B cell (primary cell): ENCODE measurements around the gene CACTIN. TPM values are rescaled to one million over a fixed set of nuclear protein-coding genes. Genes with fewer than 3 reads are reported as not detected.
A peak's percentile ranks its signal among the peaks of the same experiment; 100 is the strongest.
"Not testable (repeated sequence)": the region's sequence is repeated elsewhere in the genome, so short reads cannot be mapped to it uniquely, and the experiment has no call there.

Source experiments
- ATAC-seq: fragments of 200-7000 bp; cut with Tn5 transposase; one replicate; pipeline ENCODE4 v1.10.0; 2021; ENCODE audit warnings: low read depth, mild to moderate bottlenecking, moderate number of reproducible peaks, moderate library complexity
- CTCF ChIA-PET: fragments of 350-600 bp; sonication (Branson Sonifier 250); formaldehyde crosslinking; loops from one replicate; lab custom pipeline; 2021; ENCODE audit warnings: antibody characterized with exemption, inconsistent platforms; lab: Charles Lee
- POLR2A ChIA-PET: fragments of 350-600 bp; sonication (Branson Sonifier 250); formaldehyde crosslinking; loops from one replicate; lab custom pipeline; 2021; ENCODE audit warnings: antibody characterized with exemption; lab: Charles Lee
- DNase-seq: peaks from one replicate; pipeline ENCODE4 v3.0.0; 2013
- H2AFZ ChIP-seq: 2 replicates; pipeline ENCODE4 v1.6.1; 2012; ENCODE audit warnings: mild to moderate bottlenecking, low read depth, low read length; ENCODE audit not compliant: insufficient read depth, poor library complexity, severe bottlenecking
- H3K27ac ChIP-seq, 2 donors: 1 replicate in 1 of 2; 2 replicates in 1 of 2; pipeline ENCODE4 v1.5.1; 2012 to 2013; ENCODE audit warnings: low read length in 2 of 2, mild to moderate bottlenecking in 2 of 2, moderate library complexity in 1 of 2
- H3K27me3 ChIP-seq, 4 experiments: fragments of 200-600 bp in 1 of 4; sonication (generic) in 1 of 4; replicated peaks in 1 of 4; 1 replicate in 2 of 4; 2 replicates in 2 of 4; pipeline versions ENCODE4 v1.6.1 to v1.7.0; 2013 to 2016; ENCODE audit warnings: low read length in 3 of 4, mild to moderate bottlenecking in 2 of 4, mixed read lengths in 1 of 4, moderate library complexity in 1 of 4; ENCODE audit not compliant: insufficient read depth in 4 of 4, control insufficient read depth in 3 of 4; ENCODE audit errors: control extremely low read depth in 1 of 4
- H3K36me3 ChIP-seq, 2 experiments: replicated peaks in 1 of 2; 1 replicate in 1 of 2; 2 replicates in 1 of 2; pipeline versions ENCODE4 v1.6.1 to v1.7.1; 2013; ENCODE audit warnings: low read length in 1 of 2; ENCODE audit not compliant: insufficient read depth in 2 of 2, control insufficient read depth in 1 of 2; ENCODE audit errors: control extremely low read depth in 1 of 2, extremely low read depth in 1 of 2
- H3K4me1 ChIP-seq, 2 donors: fragments of 200-600 bp in 1 of 2; sonication (generic) in 1 of 2; 1 replicate in 1 of 2; 2 replicates in 1 of 2; pipeline versions ENCODE4 v1.5.1 to v1.6.1; 2013 to 2017; ENCODE audit warnings: low read length in 2 of 2; ENCODE audit not compliant: control insufficient read depth in 2 of 2, insufficient read depth in 2 of 2
- H3K4me2 ChIP-seq: replicated peaks from 2 replicates; pipeline ENCODE3; 2012; ENCODE audit warnings: mild to moderate bottlenecking, low read depth, low read length; ENCODE audit not compliant: poor library complexity, severe bottlenecking
- H3K4me3 ChIP-seq, 5 experiments: fragments of 200-600 bp in 1 of 5; sonication (generic) in 1 of 5; 1 replicate in 3 of 5; 2 replicates in 2 of 5; pipeline versions ENCODE4 v1.5.1 to v1.7.0; 2011 to 2016; ENCODE audit warnings: low read length in 4 of 5, mild to moderate bottlenecking in 4 of 5, low read depth in 2 of 5, control low read depth in 1 of 5, moderate library complexity in 1 of 5; ENCODE audit not compliant: insufficient read depth in 1 of 5; ENCODE audit errors: control extremely low read depth in 1 of 5, extremely low read depth in 1 of 5
- H3K79me2 ChIP-seq: fragments of 200-600 bp; sonication (generic); one replicate; pipeline ENCODE4 v1.6.0; 2016; ENCODE audit warnings: low read length; ENCODE audit not compliant: control insufficient read depth, insufficient read depth
- H3K9ac ChIP-seq: fragments of 200-600 bp; sonication (generic); 2 replicates; pipeline ENCODE4 v1.6.1; 2017; ENCODE audit warnings: mild to moderate bottlenecking, low read length, moderate library complexity
- H3K9me3 ChIP-seq, 3 donors: one replicate each; pipeline versions ENCODE4 v1.6.1 to v1.7.1; 2013; ENCODE audit warnings: low read length in 2 of 3; ENCODE audit not compliant: control insufficient read depth in 2 of 3, insufficient read depth in 1 of 3; ENCODE audit errors: control extremely low read depth in 1 of 3
- H4K20me1 ChIP-seq: 2 replicates; pipeline ENCODE4 v1.6.0; 2012; ENCODE audit warnings: mild to moderate bottlenecking, low read length; ENCODE audit not compliant: insufficient read depth, control insufficient read depth, poor library complexity, severe bottlenecking
- H3K27ac Mint-ChIP-seq: one replicate; pipeline ENCODE4 v1.8.0; 2021; ENCODE audit warnings: mixed read lengths
- H3K27me3 Mint-ChIP-seq: one replicate; pipeline ENCODE4 v1.8.0; 2021; ENCODE audit warnings: mixed read lengths
- H3K4me1 Mint-ChIP-seq: one replicate; pipeline ENCODE4 v1.8.0; 2021; ENCODE audit warnings: mixed read lengths
- H3K4me3 Mint-ChIP-seq: one replicate; pipeline ENCODE4 v1.8.0; 2021; ENCODE audit warnings: mixed read lengths
- H3K9me3 Mint-ChIP-seq: one replicate; pipeline ENCODE4 v1.8.0; 2022; ENCODE audit warnings: mixed read lengths; ENCODE audit not compliant: insufficient read depth
- CTCF ChIP-seq: fragments of 200-600 bp; IDR thresholded peaks from one replicate; pipeline ENCODE4 v1.8.0; 2022; ENCODE audit warnings: antibody characterized with exemption, mild to moderate bottlenecking
- EZH2 ChIP-seq: IDR thresholded peaks from 2 replicates; pipeline ENCODE4 v1.6.1; 2012; ENCODE audit warnings: borderline replicate concordance, low read depth, mild to moderate bottlenecking, moderate library complexity, low read length; ENCODE audit not compliant: insufficient read depth, poor library complexity, severe bottlenecking
- WGBS: methylation state at CpG from one replicate; pipeline ENCODE4 v1.1.5; 2013; ENCODE audit warnings: missing lambda C conversion rate; ENCODE audit not compliant: insufficient coverage; 5-methylcytosine and 5-hydroxymethylcytosine counted together
- intact Hi-C: fragments of 100-400 bp; cut with micrococcal nuclease; formaldehyde crosslinking; loops from one replicate; pipeline ENCODE4 v1.10.0; 2022
- polyA plus RNA-seq: library from polyadenylated mRNA; depleted of rRNA; stranded (reverse); fragments of >200 nt; gene quantifications from 2 replicates; pipeline ENCODE4 v1.2.3, GENCODE V29; 2012
- total RNA-seq, 2 donors: library from RNA; stranded (reverse); fragments of 120-200 nt in 1 of 2; gene quantifications; 1 replicate in 1 of 2; 2 replicates in 1 of 2; pipeline versions ENCODE4 v1.2.3 to v1.2.4, GENCODE V29; 2013 to 2022

CACTIN gene
- total and polyA plus RNA-seq, 2 donors (not counting 1 experiment from before 2014, with no cell fraction given): 40.6 to 41.8 TPM

DNA sequence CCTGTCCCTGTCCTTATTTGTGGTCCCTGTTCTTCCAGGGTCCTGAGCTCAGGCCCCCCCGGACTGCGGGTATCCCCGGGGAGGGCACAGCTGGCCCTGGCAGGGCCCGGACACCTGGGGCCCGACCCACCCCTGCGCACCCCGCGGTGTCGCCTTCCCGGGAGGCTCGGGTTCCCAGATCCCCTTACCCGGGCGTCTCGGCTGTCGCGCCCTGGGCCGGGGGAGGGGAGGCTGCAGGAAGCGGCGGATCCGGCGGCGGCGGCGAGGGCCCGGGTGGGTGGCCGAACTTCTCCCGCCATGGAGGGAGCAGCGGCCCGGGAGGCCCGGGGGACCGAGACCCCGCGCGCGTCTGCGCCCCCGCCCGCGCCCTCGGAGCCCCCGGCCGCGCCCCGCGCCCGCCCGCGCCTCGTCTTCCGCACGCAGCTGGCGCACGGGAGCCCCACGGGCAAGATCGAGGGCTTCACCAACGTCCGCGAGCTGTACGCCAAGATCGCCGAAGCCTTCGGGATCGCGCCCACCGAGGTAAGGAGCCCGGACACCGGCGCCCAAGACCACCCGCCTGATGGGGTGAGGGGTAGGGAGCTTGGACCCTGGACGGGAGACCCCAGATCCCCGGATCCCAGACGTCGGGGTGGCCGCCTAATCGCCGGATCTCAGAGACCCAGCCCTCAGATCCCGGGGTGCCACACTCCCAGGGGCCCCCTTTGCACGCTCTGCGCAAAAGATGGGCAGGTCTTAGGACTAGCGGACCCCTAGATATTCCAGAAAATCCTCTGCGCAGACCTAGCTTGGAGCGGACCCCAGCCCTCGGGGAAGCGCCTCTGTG is 41.1 kb downstream of the CACTIN start, which contains the start of gene GIPC3:
TSS of gene GIPC3 (plus strand) at position 178 of the 826 bp plus-strand sequence. CDS start at position 298, 120 bp downstream.
- ChIA-PET CTCF (interaction anchor here (1.3 to 2.2 kb wide), 6 partner anchors 19 to 121 kb away, joined by 3 to 12 read pairs (median 6); partner anchors contain the start of gene MFSD12), POLR2A (no interaction called here)
- H3K9me3 ChIP-seq: peaks cover 0 to 13% (median 0%) of the 10 kb centered on the region in 3 donors
- ATAC-seq: no peak
- intact Hi-C loops: loop anchor here (1.0 to 5.0 kb wide), 2 partner anchors 33 to 122 kb away; partner anchors contain the start of gene TJP3
- H3K9me3 Mint-ChIP-seq: no peaks in the 10 kb centered on the region
- no peak for TF ChIP-seq CTCF
- no peak for TF ChIP-seq EZH2
- peak within 1 kb of the TSS; percentile 59 for H3K9ac ChIP-seq
- no peak within 1 kb of the TSS for H3K27ac Mint-ChIP-seq
- peaks cover 0 to 13% (median 6%) of the 10 kb centered on the region in 4 experiments for H3K27me3 ChIP-seq
- H4K20me1 ChIP-seq: no peaks in the 10 kb centered on the region
- H2AFZ ChIP-seq: peak within 1 kb of the TSS; percentile 80
- H3K79me2 ChIP-seq: no peaks in the 10 kb centered on the region
- H3K27me3 Mint-ChIP-seq: no peaks in the 10 kb centered on the region
- no peaks in the 10 kb centered on the region for H3K36me3 ChIP-seq
- 3% methylated on average over 82 of the region's 84 CpGs for WGBS
- no peak within 1 kb of the TSS for H3K27ac ChIP-seq
- no peak for DNase-seq
- H3K4me1 Mint-ChIP-seq: no peaks in the 10 kb centered on the region
- H3K4me3 ChIP-seq: peak within 1 kb of the TSS in 4 of 5 experiments; percentile 37 to 51 (median 42)
- peak within 1 kb of the TSS; percentile 66 for H3K4me3 Mint-ChIP-seq
- H3K4me2 ChIP-seq: peak within 1 kb of the TSS; percentile 94
- peaks cover 8 to 12% of the 10 kb centered on the region in 2 donors for H3K4me1 ChIP-seq

DNA sequence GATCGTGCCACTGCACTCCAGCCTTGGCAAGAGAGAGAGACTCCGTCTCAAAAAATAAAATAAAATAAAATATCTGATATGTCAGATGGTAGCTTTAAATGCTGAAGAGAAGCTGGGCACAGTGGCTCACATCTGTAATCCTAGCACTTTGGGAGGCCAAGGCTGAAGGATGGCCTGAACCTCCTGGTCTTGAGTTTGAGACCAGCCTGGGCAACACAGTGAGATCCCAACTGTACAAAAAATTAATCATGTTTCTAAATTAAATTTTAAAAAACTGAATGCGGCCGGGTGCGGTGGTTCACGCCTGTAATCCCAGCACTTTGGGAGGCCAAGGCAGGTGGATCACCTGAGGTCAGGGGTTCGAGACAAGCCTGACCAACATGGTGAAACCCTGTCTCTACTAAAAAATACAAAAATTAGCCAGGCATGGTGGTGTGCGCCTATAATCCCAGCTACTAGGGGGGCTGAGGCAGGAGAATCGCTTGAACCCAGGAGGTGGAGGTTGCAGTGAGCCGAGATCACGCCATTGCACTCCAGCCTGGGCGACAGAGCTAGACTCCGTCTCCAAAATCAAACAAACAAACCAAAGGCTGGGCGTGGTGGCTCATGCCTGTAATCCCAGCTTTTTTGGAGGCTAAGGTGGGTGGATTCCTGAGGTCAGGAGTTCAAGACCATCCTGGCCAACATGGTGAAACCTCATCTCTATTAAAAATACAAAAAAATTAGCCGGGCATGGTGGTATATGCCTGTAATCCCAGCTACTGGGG is 42.4 kb downstream of the CACTIN start:
- H3K4me1 Mint-ChIP-seq, POLR2A ChIA-PET, H2AFZ ChIP-seq, H3K27ac Mint-ChIP-seq, H3K27ac ChIP-seq, H3K36me3 ChIP-seq, intact Hi-C loops, DNase-seq, H3K79me2 ChIP-seq, H3K9ac ChIP-seq, H3K4me3 Mint-ChIP-seq, H4K20me1 ChIP-seq, H3K27me3 Mint-ChIP-seq, H3K4me2 ChIP-seq, H3K4me3 ChIP-seq, H3K9me3 ChIP-seq, ATAC-seq, H3K9me3 Mint-ChIP-seq: not testable (repeated sequence)
- CTCF ChIA-PET: interaction anchor here (0.7 to 2.2 kb wide), 6 partner anchors 12 to 151 kb away, joined by 3 to 12 read pairs (median 6); partner anchors contain the start of gene MFSD12
- peaks cover 8 to 12% of the 10 kb centered on the region in 2 donors for H3K4me1 ChIP-seq
- H3K27me3 ChIP-seq: peaks cover 0 to 13% (median 6%) of the 10 kb centered on the region in 4 experiments
- 95% methylated on average over 4 of the region's 15 CpGs for WGBS

DNA sequence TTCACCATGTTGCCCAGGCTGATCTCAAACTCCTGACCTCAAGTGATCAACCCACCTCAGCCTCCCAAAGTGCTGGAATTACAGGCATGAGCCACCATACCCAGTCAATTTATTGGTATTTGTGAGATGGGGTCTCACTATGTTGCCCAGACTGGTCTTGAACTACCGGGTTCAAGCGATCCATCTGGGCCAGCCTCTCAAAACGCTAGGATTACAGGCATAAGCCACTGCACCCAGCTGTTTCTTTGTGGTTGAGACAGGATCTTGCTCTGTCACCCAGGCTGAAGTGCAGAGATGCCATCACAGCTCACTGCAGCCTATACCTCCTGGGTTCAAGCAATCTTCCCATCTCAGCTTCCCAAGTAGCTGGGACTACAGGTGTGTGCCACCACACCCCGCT is 44.8 kb downstream of the CACTIN start:
- H3K4me2 ChIP-seq, H3K4me1 Mint-ChIP-seq, H3K9me3 ChIP-seq, H3K27ac Mint-ChIP-seq, H3K4me3 ChIP-seq, H3K9ac ChIP-seq, H4K20me1 ChIP-seq, DNase-seq, H3K27me3 Mint-ChIP-seq, H3K79me2 ChIP-seq, H3K27ac ChIP-seq, H3K36me3 ChIP-seq, H2AFZ ChIP-seq, ATAC-seq, H3K4me3 Mint-ChIP-seq, intact Hi-C loops, H3K9me3 Mint-ChIP-seq: not testable (repeated sequence)
- ChIA-PET POLR2A (interaction anchor here (0.6 to 0.7 kb wide), 2 partner anchors 157 to 206 kb away, joined by 3 to 4 read pairs; no protein-coding TSS in a partner anchor), CTCF (interaction anchor here (0.6 to 2.3 kb wide), 2 partner anchors 9 to 546 kb away, joined by 3 to 9 read pairs; no protein-coding TSS in a partner anchor)
- WGBS: 86% methylated on average over 3 of the region's 4 CpGs
- H3K27me3 ChIP-seq: peaks cover 0 to 13% (median 6%) of the 10 kb centered on the region in 4 experiments
- H3K4me1 ChIP-seq: peaks cover 8 to 12% of the 10 kb centered on the region in 2 donors
